Cerebellar cortex (tissue), 1 donor: ENCODE data around the gene PRPS1.
A peak's percentile ranks its signal among the peaks of the same experiment; 100 is the strongest.
"Not testable (repeated sequence)": the region's sequence is repeated elsewhere in the genome, so short reads cannot be mapped to it uniquely, and the experiment has no call there.

Source experiments
- DNase-seq: peaks from one replicate; pipeline ENCODE4 v3.0.0-alpha.2; 2015; ENCODE audit warnings: low spot score

Gene PRPS1

DNA sequence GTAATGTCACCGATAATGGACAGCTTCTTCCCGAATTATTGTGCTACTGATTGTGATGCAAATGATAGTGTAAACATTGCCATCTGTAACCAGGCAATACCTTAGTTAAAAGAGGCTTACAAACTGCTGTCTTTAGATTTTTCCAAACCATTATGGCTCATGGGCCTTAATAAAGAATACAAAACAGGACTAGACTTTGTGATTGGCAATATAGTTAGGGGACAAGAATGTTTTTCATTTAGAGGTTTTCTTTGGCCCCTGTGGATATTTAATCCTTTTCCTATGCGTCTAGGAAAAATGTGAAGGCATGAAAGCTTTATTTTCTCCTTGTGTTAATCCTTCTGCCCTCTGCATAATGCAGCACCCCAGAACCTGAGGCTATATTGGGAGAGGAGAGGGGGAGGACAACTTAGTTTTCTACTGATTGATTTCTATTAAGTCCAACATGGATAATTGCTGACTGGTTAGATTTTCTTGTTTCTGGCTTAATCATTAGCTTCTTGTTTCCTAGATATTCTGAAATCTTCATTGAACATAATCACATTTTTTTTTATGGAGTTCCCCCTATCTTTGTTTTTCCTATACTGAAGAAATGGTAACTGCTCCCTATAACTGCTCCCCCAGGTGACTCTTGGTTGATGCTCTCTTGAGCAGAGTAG is 1.9 kb downstream of the PRPS1 start:
- no peak for DNase-seq

DNA sequence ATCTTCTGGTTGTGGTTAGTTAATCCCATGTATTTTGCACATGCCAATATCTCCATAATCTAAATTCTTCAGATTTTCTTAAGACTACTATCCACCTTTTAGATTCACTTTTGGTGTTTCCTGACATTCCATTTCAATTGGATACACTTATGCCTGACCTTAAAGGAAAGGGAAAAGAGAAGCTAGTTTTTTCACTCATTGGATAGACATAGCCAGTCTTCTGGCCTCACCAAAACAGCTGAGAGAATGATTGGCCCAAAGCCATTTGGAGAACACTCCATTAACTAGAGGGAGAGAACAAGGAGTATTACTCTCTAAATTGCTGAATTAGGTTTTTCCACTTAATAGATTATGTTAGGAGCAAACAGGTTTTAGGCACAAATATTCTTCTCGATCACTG is 4.0 kb downstream of the PRPS1 start:
- peak; percentile 11 for DNase-seq

DNA sequence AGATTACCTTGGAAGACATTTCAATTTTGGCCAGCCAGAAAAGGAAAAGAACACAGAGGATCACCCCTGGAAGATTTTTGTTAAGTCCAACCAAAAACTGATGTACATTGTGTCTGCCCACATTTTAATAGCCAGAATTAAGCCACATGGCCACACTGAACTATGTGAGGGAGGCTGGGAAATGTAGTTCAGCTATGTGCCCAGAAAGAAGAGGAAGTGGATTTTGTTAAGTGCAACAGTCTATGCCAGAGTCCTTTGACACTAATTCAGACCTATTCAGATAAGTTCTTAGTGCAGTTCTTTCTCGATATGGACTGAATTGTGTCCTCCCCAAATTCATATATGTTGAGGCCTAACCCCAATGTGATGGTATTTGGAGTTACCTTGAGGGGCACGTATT is 18.4 kb downstream of the PRPS1 start:
- no peak for DNase-seq

DNA sequence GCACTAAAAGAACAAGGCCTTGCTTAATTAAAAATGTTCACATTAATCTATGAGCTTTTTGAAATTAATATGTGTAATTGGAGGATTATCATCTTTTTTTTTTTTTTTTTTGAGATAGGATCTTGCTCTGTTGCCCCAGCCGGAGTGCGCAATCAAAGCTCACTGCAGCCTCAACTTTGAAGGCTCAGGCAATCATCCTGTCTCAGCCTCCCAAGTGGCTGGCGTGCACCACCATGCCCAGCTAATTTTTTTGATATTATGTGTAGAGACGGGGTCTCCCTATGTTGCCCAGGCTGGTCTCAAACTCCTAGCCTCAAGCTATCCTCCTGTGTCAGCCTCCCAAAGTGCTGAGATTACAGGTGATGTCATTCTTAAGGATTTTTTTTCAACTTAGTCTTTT is 20.0 kb downstream of the PRPS1 start:
- DNase-seq = no peak

DNA sequence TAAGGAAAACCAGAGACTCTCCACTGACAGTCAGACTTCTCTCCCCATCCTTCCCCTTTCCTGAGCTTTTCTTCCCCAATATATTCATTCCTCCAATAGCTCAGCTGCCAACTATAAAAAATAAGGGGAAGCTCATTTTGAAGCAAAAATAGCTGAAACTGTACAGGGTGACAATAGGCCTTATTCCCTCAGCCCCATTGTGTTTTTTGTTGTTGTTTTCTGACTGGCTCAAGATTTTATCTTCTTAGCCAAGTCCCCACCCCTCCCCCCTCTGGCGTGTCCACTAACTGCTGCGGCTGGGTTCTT is 26.2 kb downstream of the PRPS1 start:
- DNase-seq = no peak

DNA sequence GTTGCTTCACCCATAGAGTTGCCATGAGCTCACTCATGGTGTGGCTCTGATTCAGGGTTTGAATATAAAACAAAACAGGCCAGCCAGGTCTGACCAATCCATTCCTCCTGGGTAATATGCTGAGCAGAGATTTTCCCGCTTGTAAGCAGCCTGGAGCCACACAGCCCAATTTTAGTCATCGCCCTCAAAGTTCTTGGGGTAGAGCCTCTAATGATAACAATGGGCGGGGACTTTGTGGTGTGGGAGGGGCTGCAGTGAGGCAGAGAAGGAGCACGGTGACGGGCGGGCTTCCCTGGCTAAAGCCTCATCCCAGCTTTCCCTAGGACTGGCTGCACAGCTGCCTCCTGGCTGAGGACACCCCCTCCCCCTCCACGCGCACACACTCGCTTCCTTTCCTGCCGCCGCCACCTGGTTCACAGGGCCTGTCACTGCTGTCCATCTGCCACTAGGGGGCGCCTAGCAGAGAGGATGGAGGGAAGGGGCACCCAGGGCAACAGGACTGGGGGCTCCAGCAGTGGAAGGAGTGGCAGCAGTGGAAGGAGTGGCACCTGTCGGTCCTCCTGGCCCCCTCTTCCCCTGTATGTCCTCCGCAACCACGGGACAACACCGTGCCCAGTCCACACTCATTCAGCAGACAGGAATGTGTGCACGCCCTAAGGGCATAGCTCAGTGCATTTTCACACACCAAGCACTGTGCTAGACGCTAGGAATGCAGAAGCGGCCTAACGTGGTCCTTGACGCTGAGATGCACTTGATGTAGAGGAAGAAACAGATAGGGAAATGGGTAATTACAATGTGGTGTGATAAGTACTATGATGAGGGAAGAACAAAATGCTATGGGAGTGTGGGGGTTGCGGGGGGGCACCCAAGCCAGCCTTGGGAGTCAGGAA is 26.8 kb downstream of the PRPS1 start:
- DNase-seq = peak; percentile 36

DNA sequence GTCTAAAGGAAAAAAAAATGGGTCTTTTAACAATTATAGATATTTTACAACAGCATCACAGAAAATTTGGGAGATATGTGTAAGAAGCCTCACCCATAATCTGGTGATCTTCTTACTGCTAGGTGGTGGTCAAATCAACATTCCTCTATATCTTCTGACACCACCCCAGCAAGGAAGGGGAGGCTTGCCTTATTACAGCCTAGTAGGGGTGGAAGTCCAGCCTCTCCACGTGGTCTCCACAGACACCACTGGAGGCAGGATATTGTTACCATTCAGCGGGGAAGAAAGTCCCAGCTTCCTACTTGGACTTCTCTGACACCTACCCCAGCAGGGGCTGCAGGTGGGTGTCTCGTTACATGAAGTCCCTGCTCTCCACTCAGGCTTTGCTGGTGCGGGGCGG is 28.7 kb downstream of the PRPS1 start:
- no peak for DNase-seq

DNA sequence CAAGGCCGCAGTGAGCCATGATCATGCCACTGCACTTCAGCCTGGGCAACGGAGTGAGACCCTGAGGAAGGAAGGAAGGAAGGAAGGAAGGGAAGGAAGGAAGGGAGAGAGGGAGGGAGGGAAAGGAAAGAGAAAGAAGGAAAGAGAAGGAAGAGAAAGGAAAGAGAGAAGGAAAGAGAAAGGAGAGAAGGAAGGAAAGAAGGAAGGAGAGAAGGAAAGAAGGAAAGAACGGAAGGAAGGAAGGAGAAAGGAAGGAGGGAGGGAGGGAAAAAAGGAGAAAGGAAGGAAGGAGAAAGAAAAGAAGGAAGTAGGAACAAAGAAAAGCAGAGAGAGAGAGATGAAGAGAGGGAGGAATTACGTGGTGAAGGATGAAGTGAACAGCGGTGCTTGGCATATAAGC is 30.4 kb downstream of the PRPS1 start:
- no peak for DNase-seq

DNA sequence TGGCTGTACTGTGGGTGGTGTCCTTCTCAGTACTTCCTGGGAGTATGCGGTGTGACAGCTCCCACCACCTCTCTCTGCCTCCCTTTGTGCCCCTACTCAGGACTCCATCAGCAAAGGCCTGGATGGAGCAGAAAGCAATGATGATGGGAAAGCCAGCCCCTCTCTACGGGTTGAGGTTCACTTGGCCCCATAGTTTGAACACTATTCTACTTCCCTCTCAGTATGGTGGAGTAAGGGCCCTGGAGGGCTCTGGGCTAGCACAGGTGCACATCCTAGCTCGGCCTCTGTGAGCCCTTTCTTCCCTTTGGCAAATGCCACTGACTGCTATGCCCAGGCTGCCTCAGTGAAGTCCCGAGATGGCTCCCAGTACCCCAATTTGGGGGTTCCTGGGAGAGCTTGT is 31.0 kb downstream of the PRPS1 start:
- no peak for DNase-seq

DNA sequence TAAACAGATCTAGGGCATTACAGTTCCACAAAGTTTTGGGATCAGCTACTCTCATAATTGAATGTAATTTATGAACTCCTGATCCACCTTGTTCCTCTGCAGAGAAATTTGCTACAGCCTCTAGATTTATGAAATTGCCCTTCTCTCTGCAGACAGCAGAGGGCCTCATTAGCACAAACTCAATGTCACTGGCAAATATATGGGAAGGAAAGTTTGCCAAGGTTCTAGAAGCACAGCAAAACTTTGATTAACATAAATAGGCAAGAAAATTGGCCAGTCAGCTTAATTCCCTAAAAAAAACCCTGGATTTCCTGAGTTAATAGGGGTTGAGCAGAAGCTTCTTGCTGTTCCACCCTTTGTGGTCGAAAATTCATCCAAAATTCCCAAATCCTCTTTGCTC is 31.5 kb downstream of the PRPS1 start:
- DNase-seq = peak; percentile 67

DNA sequence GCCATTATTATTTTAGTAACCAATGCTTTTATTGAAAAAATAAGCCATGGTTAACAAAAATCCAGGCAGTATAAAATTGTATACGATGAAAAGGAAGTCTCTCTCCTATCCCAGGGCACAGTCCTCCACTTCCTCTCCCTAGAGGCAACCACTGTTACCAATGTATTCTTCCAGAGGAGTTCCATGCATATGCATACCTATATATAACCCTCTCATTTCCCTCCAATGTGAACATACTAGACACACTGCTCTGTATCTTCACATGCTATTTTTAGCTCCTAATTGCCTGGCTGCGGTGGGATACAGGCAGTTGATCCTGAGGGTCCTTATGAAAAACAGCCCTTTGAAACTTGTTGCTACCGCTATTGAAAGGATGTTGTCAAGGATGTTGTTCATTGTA is 33.8 kb downstream of the PRPS1 start:
- no peak for DNase-seq

DNA sequence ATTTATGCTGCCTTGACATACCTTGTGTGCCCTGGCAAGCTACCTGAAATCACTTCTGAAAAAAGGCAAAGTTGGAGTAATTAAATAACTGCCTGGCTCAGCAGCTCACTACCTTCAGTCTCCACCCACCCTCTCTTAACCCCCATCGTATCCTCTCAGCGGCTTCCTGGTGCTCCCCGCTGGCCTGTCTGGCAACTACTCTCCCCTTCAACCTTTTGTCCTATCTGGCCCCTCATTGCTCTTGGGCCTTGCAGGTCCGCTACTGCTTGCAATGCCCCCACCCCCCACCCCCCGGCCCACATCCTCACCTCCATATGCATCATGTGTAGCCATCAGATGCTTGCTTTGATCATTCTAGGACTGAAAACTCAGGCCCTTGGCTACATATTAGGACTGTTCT is 34.5 kb downstream of the PRPS1 start:
- DNase-seq = no peak

DNA sequence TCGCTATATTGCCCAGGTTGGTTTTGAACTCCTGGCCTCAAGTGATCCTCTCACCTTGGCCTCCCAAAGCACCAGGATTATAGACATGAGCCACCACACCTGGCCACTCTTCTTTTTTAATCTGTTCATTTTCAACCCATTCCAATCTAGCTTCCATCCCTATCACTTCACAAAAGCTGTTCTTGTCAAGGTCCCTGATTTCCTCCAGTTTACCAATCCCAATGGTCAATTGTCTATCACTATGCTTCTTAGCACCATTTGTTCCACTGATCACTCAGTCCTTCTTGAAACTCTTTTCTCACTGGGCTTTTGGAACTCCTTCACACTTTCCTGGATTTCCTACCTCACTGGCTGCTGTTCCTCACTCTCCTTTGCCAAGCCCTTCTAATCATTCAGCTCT is 38.6 kb downstream of the PRPS1 start:
- DNase-seq = no peak

DNA sequence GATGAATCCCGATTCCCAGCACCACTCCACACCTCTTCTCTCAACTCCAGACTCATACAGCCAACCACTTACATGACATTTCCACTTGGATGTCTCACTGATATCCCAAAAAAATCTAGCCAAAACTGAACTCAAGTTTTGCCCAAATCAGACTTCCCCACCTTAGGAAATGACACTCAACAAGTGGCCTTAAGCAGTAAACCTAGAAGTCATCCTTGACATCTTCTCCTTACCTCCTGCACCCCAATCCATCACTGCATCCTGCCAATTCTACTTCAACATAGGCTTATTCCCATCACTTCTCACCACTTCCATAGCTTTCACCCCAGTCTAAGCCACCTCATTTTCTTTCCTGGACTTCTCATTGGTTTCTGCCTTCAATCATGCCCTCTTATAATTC is 39.1 kb downstream of the PRPS1 start:
- DNase-seq = no peak

DNA sequence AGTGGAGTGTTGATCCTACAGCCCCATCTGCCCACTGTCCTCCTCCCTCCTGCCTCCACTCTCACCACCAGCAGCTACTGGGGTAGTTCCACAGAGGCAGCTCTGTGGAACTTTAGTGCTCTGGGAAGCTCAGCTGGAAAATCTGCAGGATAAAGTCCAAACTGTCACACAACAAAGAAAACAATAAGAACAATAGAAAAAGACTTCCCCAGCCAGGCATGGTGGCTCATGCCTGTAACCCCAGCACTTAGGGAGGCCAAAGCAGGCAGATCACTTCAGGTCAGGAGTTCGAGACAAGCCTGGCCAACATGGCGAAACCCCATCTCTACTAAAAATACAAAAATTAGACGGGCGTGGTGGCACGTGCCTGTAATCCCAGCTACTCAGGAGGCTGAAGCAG is 40.4 kb downstream of the PRPS1 start:
- DNase-seq = not testable (repeated sequence)

DNA sequence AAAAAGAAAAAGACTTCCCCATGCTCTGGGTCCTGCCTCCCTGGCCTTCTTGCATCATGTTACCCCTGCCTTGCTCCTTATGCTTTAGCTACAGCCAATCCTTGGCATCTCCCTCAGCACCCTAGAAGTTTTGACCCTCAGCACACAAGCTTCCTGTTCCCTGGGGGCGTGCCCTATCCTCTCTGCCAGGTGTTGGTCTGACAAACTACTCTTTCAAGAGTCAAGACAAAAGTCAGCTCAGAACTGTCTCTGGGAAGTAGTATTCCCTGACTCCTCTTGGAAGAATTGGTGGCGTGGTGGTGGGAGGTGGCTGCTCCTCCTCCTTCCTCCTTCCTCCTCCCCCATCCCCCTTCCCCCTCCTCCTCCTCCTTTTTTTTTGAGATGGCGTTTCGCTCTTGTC is 41.0 kb downstream of the PRPS1 start:
- DNase-seq = no peak

DNA sequence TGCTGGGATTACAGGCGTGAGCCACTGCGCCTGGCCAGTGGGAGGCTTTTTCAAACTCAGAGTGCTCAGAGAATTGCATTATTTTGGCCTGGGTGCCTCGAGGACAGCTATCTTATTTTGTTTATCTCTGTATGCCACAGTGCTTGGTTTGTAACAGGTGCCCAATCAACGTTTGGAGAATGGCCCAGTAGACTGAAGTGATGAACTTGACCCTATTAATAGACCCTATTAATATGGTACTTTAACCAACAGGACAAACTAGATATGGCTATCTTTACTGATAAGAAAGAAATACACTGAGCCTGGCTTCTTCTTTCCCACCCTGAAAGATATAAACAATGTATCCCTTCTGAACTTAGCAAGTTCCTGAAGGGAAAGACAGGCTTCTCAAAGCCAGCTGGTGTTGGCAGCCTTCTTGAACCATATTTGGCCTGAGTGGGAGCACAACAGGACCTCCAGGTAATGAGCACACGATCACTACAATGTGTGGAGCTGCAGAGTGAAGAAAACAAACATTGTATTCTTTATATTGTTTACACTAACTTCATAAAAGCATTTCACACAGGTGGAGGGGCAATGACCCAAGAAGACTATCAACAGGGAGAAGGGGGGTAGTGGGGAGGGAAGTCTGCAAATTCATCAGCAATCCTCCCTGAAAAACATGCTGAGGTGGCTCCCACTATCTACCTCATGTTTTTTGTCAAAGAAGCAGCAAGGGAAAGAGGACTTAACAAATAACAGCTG is 41.7 kb downstream of the PRPS1 start:
- DNase-seq = peak; percentile 74

DNA sequence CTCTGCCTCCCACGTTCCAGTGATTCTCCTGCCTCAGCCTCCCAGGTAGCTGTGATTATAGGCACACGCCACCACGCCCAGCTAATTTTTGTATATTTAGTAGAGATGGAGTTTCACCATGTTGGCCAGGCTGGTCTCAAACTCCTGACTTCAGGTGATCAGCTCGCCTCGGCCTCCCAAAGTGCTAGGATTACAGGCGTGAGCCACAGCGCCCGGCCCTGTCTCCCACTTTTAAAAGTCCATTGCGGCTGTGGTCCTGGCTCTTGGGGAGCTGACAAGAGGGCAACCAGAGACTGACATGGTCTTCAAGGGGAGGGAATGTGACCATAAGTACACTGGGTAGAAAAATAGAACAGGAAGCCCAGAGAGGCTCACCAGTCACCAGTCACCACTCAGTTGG is 42.9 kb downstream of the PRPS1 start:
- DNase-seq = not testable (repeated sequence)

DNA sequence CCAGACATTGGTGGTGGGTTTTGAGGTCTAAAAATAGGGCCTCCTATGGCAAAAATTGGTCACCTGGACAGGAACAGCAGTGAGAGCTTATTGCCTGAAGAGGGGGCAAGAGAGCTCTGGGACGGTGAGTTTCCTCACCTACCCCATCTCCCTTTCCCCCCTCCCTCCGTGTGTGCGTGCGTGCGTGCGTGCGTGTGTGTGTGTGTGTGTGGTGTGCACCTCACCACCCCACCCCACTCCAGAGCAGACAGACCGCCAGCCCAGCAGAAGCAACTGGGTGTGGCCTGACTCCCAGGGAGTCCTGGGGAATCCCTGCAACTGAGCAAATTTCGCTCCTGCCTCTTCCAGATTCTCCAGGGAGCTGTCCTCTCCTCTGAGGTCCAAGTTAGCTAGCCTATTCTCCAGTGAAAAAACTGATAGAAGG is 44.7 kb downstream of the PRPS1 start:
- peak; percentile 63 for DNase-seq

DNA sequence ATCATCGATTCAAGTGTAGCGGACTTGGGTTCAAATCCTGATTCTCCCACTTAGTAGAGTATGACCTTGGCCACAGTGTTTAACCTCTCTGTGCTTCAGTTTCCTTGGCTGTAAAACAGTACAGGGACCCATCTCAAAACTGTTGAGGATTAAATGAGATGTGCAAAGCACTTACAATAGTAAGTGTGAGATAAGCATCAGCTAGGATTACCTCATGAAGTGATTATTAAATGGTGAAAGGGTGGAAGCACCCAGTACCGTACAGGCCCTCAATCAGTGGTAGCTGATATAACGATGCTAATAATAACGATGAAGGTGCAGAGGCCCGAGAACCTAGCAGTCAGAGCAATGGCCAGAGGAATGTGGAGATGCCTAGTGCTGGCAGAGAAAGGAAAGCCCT is 45.1 kb downstream of the PRPS1 start:
- no peak for DNase-seq

DNA sequence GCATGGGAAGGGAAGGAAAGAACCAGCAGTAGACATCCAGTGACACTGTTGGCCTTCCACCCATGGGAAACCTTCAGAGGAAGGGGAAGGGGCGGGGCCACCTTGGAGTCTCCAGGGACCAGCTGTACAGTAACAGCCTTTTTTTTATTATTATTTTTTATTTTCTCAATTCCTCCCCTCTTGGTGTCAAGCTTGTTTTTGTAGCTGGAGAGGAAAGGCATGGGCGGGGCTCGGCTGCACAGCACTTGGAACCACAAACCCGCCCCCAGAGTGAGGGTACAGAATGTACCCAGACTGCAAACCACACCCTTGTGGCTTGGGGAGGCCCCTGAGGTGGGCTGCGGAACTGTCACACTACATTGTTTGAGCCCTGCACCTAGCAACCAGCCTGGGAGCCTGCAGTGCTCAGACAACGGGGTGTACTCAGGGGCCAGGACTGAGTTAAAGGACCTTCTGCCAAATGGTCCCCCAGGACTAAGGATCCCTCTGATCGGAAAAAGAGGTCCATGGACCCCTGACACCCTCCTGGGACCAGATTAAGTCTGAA is 45.7 kb downstream of the PRPS1 start:
- DNase-seq = no peak

DNA sequence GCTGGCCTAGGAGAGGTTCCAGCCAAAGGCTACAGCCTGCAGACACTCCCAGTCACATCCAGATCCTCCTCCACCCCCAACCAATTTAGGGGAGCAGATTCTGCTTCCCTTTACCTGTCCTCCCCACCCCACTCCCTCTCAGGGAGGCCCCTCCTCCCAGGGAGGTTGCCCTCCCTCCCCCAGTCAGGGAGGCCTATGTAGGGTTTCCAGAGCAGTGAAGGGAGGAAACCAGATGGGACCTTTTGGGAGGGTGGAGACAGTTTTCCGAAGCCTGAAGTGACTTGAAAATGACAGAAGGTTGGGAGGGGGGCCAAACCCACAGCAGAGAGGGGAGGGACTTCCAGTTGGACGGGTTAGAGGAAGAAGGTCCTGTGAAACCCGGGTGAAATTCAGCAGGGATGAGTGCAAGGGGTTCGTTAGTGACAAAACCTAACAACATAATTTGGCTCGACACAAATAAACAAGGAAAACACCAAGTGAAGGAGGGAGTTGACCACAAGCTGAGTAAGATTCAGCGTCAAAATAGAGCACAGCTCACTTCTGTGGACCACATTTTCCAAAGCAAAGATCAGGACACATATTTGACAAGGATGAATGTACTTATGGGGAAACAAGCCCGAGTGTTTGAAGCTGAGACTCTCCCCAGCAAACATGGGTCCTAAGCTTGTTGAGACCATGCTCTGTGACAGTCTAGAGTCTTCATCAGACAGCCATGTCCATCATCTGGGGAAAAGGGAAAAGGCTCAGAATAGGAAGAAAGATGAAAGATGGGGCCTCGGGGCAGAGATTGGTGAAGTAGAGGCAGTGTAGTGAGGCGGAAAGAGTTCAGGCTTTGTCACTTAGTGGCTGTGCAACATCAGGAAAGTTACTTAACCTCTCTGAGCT is 46.4 kb downstream of the PRPS1 start:
- peak; percentile 74 for DNase-seq
